GM12801 (cell line): ENCODE measurements around the gene USP31.

ENCODE experiments used
- CTCF ChIP-seq: IDR thresholded peaks from one replicate; pipeline ENCODE4 v1.5.1; 2011; ENCODE audit warnings: control low read depth; ENCODE audit not compliant: insufficient read length; ENCODE audit errors: extremely low read depth

USP31 gene

GRCh38 chr16:23088018-23088417, 61.2 kb downstream of the USP31 start:
- no peak for TF ChIP-seq CTCF

GRCh38 chr16:23085949-23086348, 63.3 kb downstream of the USP31 start:
- no peak for TF ChIP-seq CTCF

- TF ChIP-seq CTCF: no peak
Observed at GRCh38 chr16:23082161-23082788, 67.0 kb downstream of the USP31 start.

- no peak for TF ChIP-seq CTCF
Observed at GRCh38 chr16:23081675-23082119, 67.6 kb downstream of the USP31 start.

- TF ChIP-seq CTCF: no peak
Observed at GRCh38 chr16:23080747-23081146, 68.5 kb downstream of the USP31 start.

- TF ChIP-seq CTCF: no peak
Observed at GRCh38 chr16:23080329-23080728, 68.9 kb downstream of the USP31 start.

GRCh38 chr16:23079675-23080301, 69.5 kb downstream of the USP31 start:
- no peak for TF ChIP-seq CTCF
